ENCODE measurements around the gene PCYT2. TPM values are rescaled to one million over a fixed set of nuclear protein-coding genes. Genes with fewer than 3 reads are reported as not detected.
"Not testable (repeated sequence)": the region's sequence is repeated elsewhere in the genome, so short reads cannot be mapped to it uniquely, and the experiment has no call there.

PCYT2 gene
- total and polyA plus RNA-seq, 2 donors (not counting 1 experiment from before 2014, with no cell fraction given) = 33.4 to 34.9 TPM

DNA sequence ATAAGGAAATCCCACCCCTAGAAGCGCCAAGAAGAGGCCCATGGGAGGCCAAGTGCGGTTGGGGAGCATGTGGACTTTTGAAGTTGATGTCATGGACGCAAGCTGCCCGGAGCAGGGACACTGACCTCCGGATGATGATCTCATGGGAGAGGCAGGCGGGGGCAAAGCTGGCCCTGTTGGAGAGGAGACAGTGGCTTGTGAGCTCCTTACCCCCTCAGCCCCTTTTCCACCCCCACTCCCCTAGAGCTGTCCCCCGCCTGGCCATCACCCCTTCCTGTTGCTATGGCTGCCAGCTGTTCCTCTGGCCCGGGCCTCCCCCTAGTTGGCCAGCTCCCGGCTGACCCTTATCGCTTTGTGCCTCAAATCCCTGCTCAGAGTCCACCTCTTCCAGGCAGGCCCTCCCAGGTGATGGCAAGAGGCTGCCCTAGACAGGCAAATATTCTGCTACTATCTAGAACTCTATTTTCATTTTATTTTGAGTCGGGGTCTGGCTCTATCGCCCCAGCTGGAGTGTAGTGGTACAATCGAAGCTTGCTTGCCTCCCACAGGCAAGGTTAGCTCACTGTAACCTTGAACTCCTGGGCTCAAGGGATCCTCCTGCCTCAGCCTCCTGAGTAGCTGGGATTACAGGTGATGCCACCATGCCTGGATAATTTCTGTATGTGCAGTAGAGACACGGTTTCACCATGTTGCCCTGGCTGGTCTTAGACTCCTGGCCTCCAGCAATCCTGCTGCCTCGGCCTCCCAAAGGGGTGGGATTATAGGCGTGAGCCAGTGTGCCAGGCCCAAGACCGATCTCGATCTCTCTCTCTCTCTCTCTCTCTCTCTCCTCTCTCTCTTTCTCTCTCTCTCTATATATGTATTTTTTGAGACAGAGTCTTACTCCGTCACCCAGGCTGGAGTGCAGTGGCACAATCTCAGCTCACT lies 43.2 kb upstream of the PCYT2 start:
- 92% methylated on average over 5 of the region's 19 CpGs for WGBS (ENCODE audit: insufficient coverage)
- no peak overlapping the region for H3K4me3 Mint-ChIP-seq
- H3K27ac Mint-ChIP-seq = no peak overlapping the region
- no peaks in the 10 kb centered on the region for H3K9me3 Mint-ChIP-seq (ENCODE audit: insufficient read depth)
- Histone ChIP-seq H3K4me3 (ENCODE audit: control extremely low read depth in 1 of 5, extremely low read depth in 1 of 5, insufficient read depth in 1 of 5, low read depth in 2 of 5, low read length in 4 of 5) (no peak overlapping the region), H3K9ac (ENCODE audit: low read length) (no peak overlapping the region), H3K9me3 (ENCODE audit: control extremely low read depth in 1 of 3, control insufficient read depth in 2 of 3, insufficient read depth in 1 of 3, low read length in 2 of 3) (peaks cover 0 to 10% (median 0%) of the 10 kb centered on the region in 3 donors), H3K4me2 (replicated peaks; ENCODE audit: low read depth, low read length, poor library complexity, severe bottlenecking) (no peak overlapping the region), H3K27me3 (replicated peaks in 1 of 4; ENCODE audit: control extremely low read depth in 1 of 4, control insufficient read depth in 3 of 4, insufficient read depth in 4 of 4, low read length in 3 of 4) (peaks cover 0 to 44% (median 20%) of the 10 kb centered on the region in 4 experiments), H4K20me1 (ENCODE audit: control insufficient read depth, insufficient read depth, low read length, poor library complexity, severe bottlenecking) (no peaks in the 10 kb centered on the region), H3K36me3 (replicated peaks in 1 of 2; ENCODE audit: control extremely low read depth in 1 of 2, control insufficient read depth in 1 of 2, extremely low read depth in 1 of 2, insufficient read depth in 2 of 2, low read length in 1 of 2) (no peaks in the 10 kb centered on the region), H2AFZ (ENCODE audit: insufficient read depth, low read depth, low read length, poor library complexity, severe bottlenecking) (no peak overlapping the region), H3K4me1 (ENCODE audit: control insufficient read depth in 2 of 2, insufficient read depth in 2 of 2, low read length in 2 of 2) (peaks cover 7% of the 10 kb centered on the region in 2 donors), H3K27ac (ENCODE audit: low read length in 2 of 2) (no peak overlapping the region), H3K79me2 (ENCODE audit: control insufficient read depth, insufficient read depth, low read length) (no peaks in the 10 kb centered on the region)
- intact Hi-C loops (cut with micrococcal nuclease) = no loop called here
- ChIA-PET POLR2A (no interaction called here), CTCF (interaction anchor here (0.6 to 1.3 kb wide), 2 partner anchors 200 to 315 kb away, joined by 3 to 4 read pairs; no protein-coding TSS in a partner anchor)
- TF ChIP-seq, protein P1, sequence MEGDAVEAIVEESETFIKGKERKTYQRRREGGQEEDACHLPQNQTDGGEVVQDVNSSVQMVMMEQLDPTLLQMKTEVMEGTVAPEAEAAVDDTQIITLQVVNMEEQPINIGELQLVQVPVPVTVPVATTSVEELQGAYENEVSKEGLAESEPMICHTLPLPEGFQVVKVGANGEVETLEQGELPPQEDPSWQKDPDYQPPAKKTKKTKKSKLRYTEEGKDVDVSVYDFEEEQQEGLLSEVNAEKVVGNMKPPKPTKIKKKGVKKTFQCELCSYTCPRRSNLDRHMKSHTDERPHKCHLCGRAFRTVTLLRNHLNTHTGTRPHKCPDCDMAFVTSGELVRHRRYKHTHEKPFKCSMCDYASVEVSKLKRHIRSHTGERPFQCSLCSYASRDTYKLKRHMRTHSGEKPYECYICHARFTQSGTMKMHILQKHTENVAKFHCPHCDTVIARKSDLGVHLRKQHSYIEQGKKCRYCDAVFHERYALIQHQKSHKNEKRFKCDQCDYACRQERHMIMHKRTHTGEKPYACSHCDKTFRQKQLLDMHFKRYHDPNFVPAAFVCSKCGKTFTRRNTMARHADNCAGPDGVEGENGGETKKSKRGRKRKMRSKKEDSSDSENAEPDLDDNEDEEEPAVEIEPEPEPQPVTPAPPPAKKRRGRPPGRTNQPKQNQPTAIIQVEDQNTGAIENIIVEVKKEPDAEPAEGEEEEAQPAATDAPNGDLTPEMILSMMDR (IDR thresholded peaks at IDR 0.05) = no peak
- TF ChIP-seq EZH2 (IDR thresholded peaks at IDR 0.05; ENCODE audit: borderline replicate concordance, insufficient read depth, low read depth, low read length, poor library complexity, severe bottlenecking) = no peak
- DNase-seq (no peak), ATAC-seq (ENCODE audit: low read depth) (no peak)
- peaks cover 1% of the 10 kb centered on the region for H3K4me1 Mint-ChIP-seq
- H3K27me3 Mint-ChIP-seq = peaks cover 18% of the 10 kb centered on the region

DNA sequence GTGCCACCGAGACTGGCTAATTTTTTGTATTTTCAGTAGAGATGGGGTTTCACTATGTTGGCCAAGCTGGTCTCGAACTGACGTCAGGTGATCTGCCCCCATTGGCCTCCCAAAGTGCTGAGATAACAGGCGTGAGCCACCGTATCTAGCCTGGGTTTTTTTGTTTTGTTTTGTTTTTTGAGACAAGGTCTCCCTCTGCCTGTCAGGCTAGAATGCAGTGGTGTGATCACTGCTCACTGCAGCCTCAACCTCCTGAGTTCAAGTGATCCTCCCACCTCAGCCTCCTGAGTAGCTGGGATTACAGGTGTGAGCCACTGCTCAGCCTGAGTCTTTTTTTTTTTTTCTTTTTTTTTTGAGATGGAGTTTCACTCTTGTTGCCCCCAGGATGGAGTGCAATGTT lies 42.2 kb upstream of the PCYT2 start:
- ATAC-seq (ENCODE audit: low read depth); H2AFZ ChIP-seq (ENCODE audit: insufficient read depth, low read depth, low read length, poor library complexity, severe bottlenecking); H3K36me3 ChIP-seq (replicated peaks in 1 of 2; ENCODE audit: control extremely low read depth in 1 of 2, control insufficient read depth in 1 of 2, extremely low read depth in 1 of 2, insufficient read depth in 2 of 2, low read length in 1 of 2); H3K9me3 ChIP-seq (ENCODE audit: control extremely low read depth in 1 of 3, control insufficient read depth in 2 of 3, insufficient read depth in 1 of 3, low read length in 2 of 3); H3K4me3 Mint-ChIP-seq; H3K27ac Mint-ChIP-seq; H3K9ac ChIP-seq (ENCODE audit: low read length); H3K27ac ChIP-seq (ENCODE audit: low read length in 2 of 2); POLR2A ChIA-PET; DNase-seq; H3K4me2 ChIP-seq (replicated peaks; ENCODE audit: low read depth, low read length, poor library complexity, severe bottlenecking); intact Hi-C loops (cut with micrococcal nuclease); H3K4me3 ChIP-seq (ENCODE audit: control extremely low read depth in 1 of 5, extremely low read depth in 1 of 5, insufficient read depth in 1 of 5, low read depth in 2 of 5, low read length in 4 of 5); H4K20me1 ChIP-seq (ENCODE audit: control insufficient read depth, insufficient read depth, low read length, poor library complexity, severe bottlenecking); H3K4me1 Mint-ChIP-seq; H3K9me3 Mint-ChIP-seq (ENCODE audit: insufficient read depth); H3K79me2 ChIP-seq (ENCODE audit: control insufficient read depth, insufficient read depth, low read length); H3K4me1 ChIP-seq (ENCODE audit: control insufficient read depth in 2 of 2, insufficient read depth in 2 of 2, low read length in 2 of 2): not testable (repeated sequence)
- H3K27me3 Mint-ChIP-seq = peaks cover 15% of the 10 kb centered on the region
- peaks cover 0 to 35% (median 11%) of the 10 kb centered on the region in 4 experiments for H3K27me3 ChIP-seq (replicated peaks in 1 of 4; ENCODE audit: control extremely low read depth in 1 of 4, control insufficient read depth in 3 of 4, insufficient read depth in 4 of 4, low read length in 3 of 4)
- CTCF ChIA-PET = interaction anchor here (0.6 kb wide), 3 partner anchors 15 to 190 kb away, joined by 3 read pairs; partner anchors contain the start of gene MAFG
- 71% methylated on average over 3 of the region's 5 CpGs for WGBS (ENCODE audit: insufficient coverage)
